A673 (cell line): ENCODE measurements around the gene AQP11. TPM values are rescaled to one million over a fixed set of nuclear protein-coding genes. Genes with fewer than 3 reads are reported as not detected.

Experiments
- BruUV-seq: library from RNA; stranded (reverse); fragments of 400-500 nt; replicated peaks from 2 replicates; lab custom pipeline; 2021; lab: Mats Ljungman, UMichigan
- CTCF ChIA-PET: fragments of 300-600 bp; sonication (Branson Sonifier 250); formaldehyde crosslinking; loops from one replicate; lab custom pipeline; 2022; ENCODE audit warnings: antibody characterized with exemption; lab: Charles Lee
- POLR2A ChIA-PET: fragments of 300-600 bp; sonication (Branson Sonifier 250); formaldehyde crosslinking; loops from one replicate; lab custom pipeline; 2022; ENCODE audit warnings: antibody characterized with exemption; ENCODE audit not compliant: low non-redundant PET; lab: Charles Lee
- DNase-seq: peaks from one replicate; pipeline ENCODE4 v3.0.0-alpha.2; 2015; ENCODE audit warnings: low spot score
- H3K27ac ChIP-seq: fragments of 200-600 bp; sonication (generic); 2 replicates; pipeline ENCODE4 v1.5.1; 2016; ENCODE audit warnings: mixed run types, low read depth, mild to moderate bottlenecking, mixed read lengths, antibody characterized with exemption, low read length; ENCODE audit not compliant: poor library complexity, severe bottlenecking
- H3K27me3 ChIP-seq: fragments of 200-600 bp; sonication (generic); replicated peaks from 2 replicates; pipeline ENCODE4 v1.6.1; 2017; ENCODE audit warnings: mixed run types, low read depth, mild to moderate bottlenecking, mixed read lengths, antibody characterized with exemption, low read length; ENCODE audit not compliant: insufficient read depth, poor library complexity
- H3K36me3 ChIP-seq: fragments of 200-600 bp; sonication (generic); 2 replicates; pipeline ENCODE4 v1.6.1; 2016; ENCODE audit warnings: mixed run types, mild to moderate bottlenecking, mixed read lengths, antibody characterized with exemption, low read length; ENCODE audit not compliant: insufficient read depth, poor library complexity, severe bottlenecking
- H3K4me1 ChIP-seq: fragments of 200-600 bp; sonication (generic); 2 replicates; pipeline ENCODE4 v1.6.1; 2017; ENCODE audit warnings: mixed run types, mild to moderate bottlenecking, mixed read lengths, antibody characterized with exemption, low read length; ENCODE audit not compliant: insufficient read depth, poor library complexity, severe bottlenecking
- H3K4me3 ChIP-seq: fragments of 200-600 bp; sonication (generic); 2 replicates; pipeline ENCODE4 v1.5.1; 2016; ENCODE audit warnings: low read depth, mixed run types, mild to moderate bottlenecking, mixed read lengths, low read length; ENCODE audit not compliant: poor library complexity, severe bottlenecking
- H3K9me3 ChIP-seq: fragments of 200-600 bp; sonication (generic); 2 replicates; pipeline ENCODE4 v1.6.1; 2016; ENCODE audit warnings: mixed run types, low read depth, mild to moderate bottlenecking, mixed read lengths, antibody characterized with exemption, low read length; ENCODE audit not compliant: poor library complexity, severe bottlenecking
- CTCF ChIP-seq: fragments of 300-800, 200-600 bp; sonication (generic); conservative IDR thresholded peaks from 2 replicates; pipeline ENCODE4 v1.5.1; 2017; ENCODE audit warnings: low read depth, mild to moderate bottlenecking, antibody characterized with exemption, low read length, moderate library complexity, mixed read lengths
- EZH2 ChIP-seq: fragments of 200-600 bp; sonication (generic); IDR thresholded peaks from 2 replicates; pipeline ENCODE4 v1.6.1; 2017; ENCODE audit warnings: borderline replicate concordance, low read depth, mild to moderate bottlenecking, mixed read lengths, antibody characterized with exemption, low read length; ENCODE audit not compliant: poor library complexity, severe bottlenecking
- intact Hi-C: fragments of 100-400 bp; cut with micrococcal nuclease; formaldehyde crosslinking; loops from one replicate; pipeline ENCODE4 v1.10.0; 2022; ENCODE audit not compliant: unreplicated experiment
- total RNA-seq: library from RNA; stranded (reverse); gene quantifications from 2 replicates; pipeline ENCODE4 v1.2.3, GENCODE V29; 2021

Gene AQP11
- total RNA-seq, 1 experiment from 2014 or later, result 0.39 TPM

GRCh38 chr11:77609234-77609633 is 19.5 kb downstream of the AQP11 start:
- no peaks in the 10 kb centered on the region for H3K4me1 ChIP-seq
- H3K9me3 ChIP-seq, result no peaks in the 10 kb centered on the region
- TF ChIP-seq CTCF (no peak), EZH2 (no peak)
- POLR2A ChIA-PET, result no interaction called here
- CTCF ChIA-PET, result interaction anchor here (0.6 kb wide), 1 partner anchor 88 kb away, joined by 6 read pairs; no protein-coding TSS in a partner anchor
- H3K27ac ChIP-seq, result no peak overlapping the region
- peaks cover 48% of the 10 kb centered on the region for H3K36me3 ChIP-seq
- no TSS peak for BruUV-seq
- intact Hi-C loops, result no loop called here
- H3K27me3 ChIP-seq, result no peaks in the 10 kb centered on the region
- H3K4me3 ChIP-seq, result no peak overlapping the region
- no peak for DNase-seq

- ChIA-PET CTCF (interaction anchor here (1.0 kb wide), 1 partner anchor 434 kb away, joined by 3 read pairs; no protein-coding TSS in a partner anchor), POLR2A (no interaction called here)
- no peak overlapping the region for H3K27ac ChIP-seq
Observed at GRCh38 chr11:77611921-77612320, 22.2 kb downstream of the AQP11 start.

GRCh38 chr11:77617892-77618291 is 28.1 kb downstream of the AQP11 start:
- peaks cover 76% of the 10 kb centered on the region for H3K36me3 ChIP-seq
- intact Hi-C loops, result loop anchor here (2.0 to 5.0 kb wide), 2 partner anchors 425 to 491 kb away; partner anchors contain the start of gene MYO7A
- H3K27me3 ChIP-seq, result no peaks in the 10 kb centered on the region
- CTCF ChIA-PET, result no interaction called here
- DNase-seq, result no peak
- no peaks in the 10 kb centered on the region for H3K9me3 ChIP-seq
- no peak overlapping the region for H3K4me3 ChIP-seq
- BruUV-seq, result no TSS peak
- POLR2A ChIA-PET, result no interaction called here
- H3K27ac ChIP-seq, result no peak overlapping the region
- TF ChIP-seq CTCF, result no peak
- TF ChIP-seq EZH2, result no peak
- no peaks in the 10 kb centered on the region for H3K4me1 ChIP-seq

More at GRCh38 chr11:77611921-77612320, 22.2 kb downstream of the AQP11 start:
- intact Hi-C loops, result no loop called here
- Histone ChIP-seq H3K4me3 (no peak overlapping the region), H3K9me3 (no peaks in the 10 kb centered on the region), H3K27me3 (no peaks in the 10 kb centered on the region), H3K36me3 (peaks cover 70% of the 10 kb centered on the region), H3K4me1 (no peaks in the 10 kb centered on the region)
- DNase-seq, result no peak
- no TSS peak for BruUV-seq
- TF ChIP-seq CTCF (no peak), EZH2 (no peak)
